HepG2 (cell line): ENCODE measurements around the gene SMIM30. TPM values are rescaled to one million over a fixed set of nuclear protein-coding genes. Genes with fewer than 3 reads are reported as not detected.

Experiments
- ATAC-seq: fragments of 200-7000 bp; cut with Tn5 transposase; 3 replicates; pipeline ENCODE4 v1.9.1; 2020; ENCODE audit warnings: mild to moderate bottlenecking, moderate library complexity
- Bru-seq: library from RNA; stranded (reverse); fragments of 400-500 nt; gene quantifications from one replicate; lab custom pipeline; 2021; lab: Mats Ljungman, UMichigan
- BruChase-seq, 2 experiments: library from RNA; stranded (reverse); fragments of 400-500 nt; gene quantifications; one replicate each; lab custom pipeline; 2021; lab: Mats Ljungman, UMichigan
- BruUV-seq: library from RNA; stranded (reverse); fragments of 400-500 nt; replicated peaks from 2 replicates; lab custom pipeline; 2021; lab: Mats Ljungman, UMichigan
- CTCF ChIA-PET: fragments of 300-600 bp; formaldehyde crosslinking; extraction: SDS; loops from one replicate; lab custom pipeline; 2021; ENCODE audit warnings: low total read pairs, inconsistent platforms, low intra/inter-chr PET ratio; lab: Yijun Ruan, JAX
- POLR2A ChIA-PET: fragments of 350-600 bp; sonication (Branson Sonifier 250); formaldehyde crosslinking; loops from one replicate; lab custom pipeline; 2020; ENCODE audit warnings: antibody characterized with exemption, inconsistent platforms; lab: Yijun Ruan, JAX
- DNase-seq: peaks from one replicate; pipeline ENCODE4 v3.0.0-alpha.2; 2015; ENCODE audit warnings: low spot score
- FAIRE-seq: peaks from 3 replicates; lab custom pipeline; 2011; peaks lifted over from hg19 to GRCh38; lab: Jason Lieb, UNC
- H2AFZ ChIP-seq: one replicate; pipeline ENCODE4 v1.6.1; 2011; ENCODE audit warnings: low read length, inconsistent platforms
- H3K27ac ChIP-seq: fragments of 300-600 bp; 3 replicates; pipeline ENCODE4 v1.8.0; 2011; ENCODE audit warnings: mixed run types, mild to moderate bottlenecking, mixed read lengths, low read length, inconsistent platforms; ENCODE audit not compliant: insufficient read depth; ENCODE audit errors: extremely low read length
- H3K27me3 ChIP-seq, 2 experiments: fragments of 200-600 bp in 1 of 2; 2 replicates in 1 of 2; 3 replicates in 1 of 2; pipeline versions ENCODE4 v1.6.0 to v1.8.0; 2011; ENCODE audit warnings: low read length in 2 of 2, mild to moderate bottlenecking in 2 of 2, moderate library complexity in 2 of 2, inconsistent platforms in 1 of 2; ENCODE audit not compliant: insufficient read depth in 2 of 2, control insufficient read depth in 1 of 2
- H3K36me3 ChIP-seq, 2 experiments: fragments of 200-600 bp in 1 of 2; replicated peaks in 1 of 2; 2 replicates in 1 of 2; 3 replicates in 1 of 2; pipeline versions ENCODE4 v1.5.1 to v1.8.0; 2011; ENCODE audit warnings: low read length in 2 of 2, inconsistent platforms in 1 of 2; ENCODE audit not compliant: insufficient read depth in 2 of 2, control insufficient read depth in 1 of 2
- H3K4me1 ChIP-seq: 2 replicates; pipeline ENCODE4 v1.5.1; 2012; ENCODE audit warnings: low read length, inconsistent platforms; ENCODE audit not compliant: insufficient read depth
- H3K4me2 ChIP-seq: 2 replicates; pipeline ENCODE4 v1.6.0; 2011; ENCODE audit warnings: low read depth, low read length, inconsistent platforms
- H3K4me3 ChIP-seq, 3 experiments: fragments of 200-600 bp in 1 of 3; sonication (generic), shearing (Covaris generic) in 1 of 3; replicated peaks in 1 of 3; 2 replicates each; pipeline ENCODE4 v1.5.1; 2011 to 2016; ENCODE audit warnings: low read length in 3 of 3, inconsistent platforms in 2 of 3, low read depth in 2 of 3, mild to moderate bottlenecking in 2 of 3, control low read depth in 1 of 3, mixed read lengths in 1 of 3; ENCODE audit not compliant: insufficient read depth in 1 of 3
- H3K79me2 ChIP-seq: one replicate; pipeline ENCODE4 v1.6.1; 2011; ENCODE audit warnings: low read length, inconsistent platforms; ENCODE audit not compliant: insufficient read depth
- H3K9ac ChIP-seq: 2 replicates; pipeline ENCODE4 v1.6.0; 2011; ENCODE audit warnings: mild to moderate bottlenecking, low read depth, low read length, inconsistent platforms; ENCODE audit not compliant: insufficient read depth
- H3K9me3 ChIP-seq: 2 replicates; pipeline ENCODE4 v1.5.1; 2012; ENCODE audit warnings: mild to moderate bottlenecking, low read length
- H4K20me1 ChIP-seq: 2 replicates; pipeline ENCODE4 v1.6.0; 2011; ENCODE audit warnings: inconsistent platforms, mild to moderate bottlenecking, low read length, moderate library complexity; ENCODE audit not compliant: insufficient read depth
- DMAP1 ChIP-seq: IDR thresholded peaks from 2 replicates; pipeline ENCODE4 v1.6.1; 2016
- EZH2 ChIP-seq: conservative IDR thresholded peaks from 2 replicates; pipeline ENCODE4 v1.6.1; 2012; ENCODE audit warnings: mild to moderate bottlenecking, low read depth, low read length, moderate library complexity
- KMT2B ChIP-seq: IDR thresholded peaks from 2 replicates; pipeline ENCODE4 v1.6.1; 2016; ENCODE audit warnings: missing genetic modification reagents, missing compliant biosample characterization
- NFRKB ChIP-seq: fragments of 450-650 bp; IDR thresholded peaks from 2 replicates; pipeline ENCODE4 v1.6.1; 2017
- SMARCC2 ChIP-seq: fragments of 450-650 bp; IDR thresholded peaks from 2 replicates; pipeline ENCODE4 v1.6.1; 2017; ENCODE audit warnings: antibody characterized with exemption, mild to moderate bottlenecking
- SMARCE1 ChIP-seq: fragments of 450-650 bp; IDR thresholded peaks from 2 replicates; pipeline ENCODE4 v1.6.1; 2017; ENCODE audit warnings: borderline replicate concordance
- SUZ12 ChIP-seq: fragments of 150-350 bp; IDR thresholded peaks from 2 replicates; pipeline ENCODE4 v1.6.1; 2014; ENCODE audit warnings: low read depth, low read length
- YY1 ChIP-seq: IDR thresholded peaks from 2 replicates; pipeline ENCODE4 v1.6.1; 2011; ENCODE audit warnings: low read length, low read depth, moderate library complexity, mild to moderate bottlenecking; ENCODE audit not compliant: insufficient read depth, insufficient replicate concordance
- ZBTB1 ChIP-seq: sonication (generic); formaldehyde crosslinking; IDR thresholded peaks from 2 replicates; pipeline ENCODE4 v1.4.0; 2020; ENCODE audit warnings: missing genetic modification reagents, borderline replicate concordance
- ZNF549 ChIP-seq: sonication (generic); formaldehyde crosslinking; IDR thresholded peaks from 2 replicates; pipeline ENCODE4 v1.5.0; 2020; ENCODE audit warnings: missing genetic modification reagents
- ZNF572 ChIP-seq: sonication (generic); formaldehyde crosslinking; IDR thresholded peaks from 2 replicates; pipeline ENCODE4 v1.5.1; 2020; ENCODE audit warnings: mild to moderate bottlenecking, missing genetic modification reagents
- ZNF674 ChIP-seq: sonication (generic); formaldehyde crosslinking; IDR thresholded peaks from 2 replicates; pipeline ENCODE4 v1.5.0; 2020; ENCODE audit warnings: low read depth, mild to moderate bottlenecking, missing genetic modification reagents
- WGBS: methylation state at CpG from one replicate; pipeline ENCODE4 v1.1.6; 2017; ENCODE audit warnings: low lambda C conversion rate; 5-methylcytosine and 5-hydroxymethylcytosine counted together
- in situ Hi-C: cut with HindIII; loops from 2 replicates; pipeline ENCODE4 v1.10.0; 2017; ENCODE audit warnings: low pct_unique_long_range_greater_than_20kb; ENCODE audit not compliant: extremely low pct_ligation_motif_present
- intact Hi-C: fragments of 100-400 bp; cut with micrococcal nuclease; formaldehyde crosslinking; loops from one replicate; pipeline ENCODE4 v1.10.0; 2022; ENCODE audit not compliant: unreplicated experiment
- long read RNA-seq, 2 experiments: library from RNA in 1 of 2; library from polyadenylated mRNA in 1 of 2; stranded (forward) in 1 of 2; unstranded in 1 of 2; transcript quantifications; one replicate each; pipeline ENCODE4 v2.0.0, GENCODE V29; 2019 to 2022
- polyA minus RNA-seq, 3 experiments: library from RNA; depleted of rRNA, polyadenylated mRNA; stranded (reverse); fragments of >200 nt; gene quantifications; 2 replicates each; pipeline ENCODE4 v1.2.3, GENCODE V29; 2011; ENCODE audit warnings: low replicate concordance in 1 of 3
- polyA plus RNA-seq, 8 experiments: library from polyadenylated mRNA; depleted of rRNA in 3 of 8; stranded (reverse) in 7 of 8; unstranded in 1 of 8; fragments of >200 nt; fragmentation: Illumina TruSeq in 4 of 8; extraction: Trizol in 4 of 8; gene quantifications; 2 replicates each; pipeline versions ENCODE4 v1.2.1 to v1.2.3, GENCODE V29; 2011 to 2016; ENCODE audit warnings: low read depth in 4 of 8, missing spikeins in 1 of 8, mixed read lengths in 1 of 8; ENCODE audit not compliant: insufficient read depth in 1 of 8
- total RNA-seq, 5 experiments: library from RNA; depleted of rRNA; stranded (reverse); fragments of >200 nt; fragmentation: Illumina TruSeq; extraction: Trizol; gene quantifications; 2 replicates each; pipeline ENCODE4 v1.2.3, GENCODE V29; 2016; ENCODE audit warnings: low read depth in 1 of 5
- TF ChIP-seq, protein P1 (sequence below): sonication (generic); formaldehyde crosslinking; IDR thresholded peaks from 2 replicates; pipeline ENCODE4 v1.5.0; 2020; ENCODE audit warnings: missing genetic modification reagents
- TF ChIP-seq, protein P2 (sequence below): sonication (generic); formaldehyde crosslinking; IDR thresholded peaks from 2 replicates; pipeline ENCODE4 v1.8.1; 2023; ENCODE audit warnings: missing genetic modification reagents, mild to moderate bottlenecking, borderline replicate concordance

Gene SMIM30
- total RNA-seq (2016; rRNA removed; fragmentation: Illumina TruSeq; extraction: Trizol) (23.5 and 32.1 TPM in 2 replicates), polyA plus RNA-seq (2011; rRNA removed) (21.2 and 25.2 TPM in 2 replicates), polyA minus RNA-seq (2011; rRNA and poly(A)+ RNA removed; ENCODE audit: low replicate concordance) (7.0 and 18.3 TPM in 2 replicates), Bru-seq, nascent RNA (percentile 87 among the genes with signal in this experiment), BruChase-seq, experiment 1, labeled RNA remaining after a 6-hour chase (percentile 92 among the genes with signal in this experiment), BruChase-seq, experiment 2, labeled RNA remaining after a 2-hour chase (percentile 82 among the genes with signal in this experiment)
- total RNA-seq (2016; cell fraction: cytosol; rRNA removed; fragmentation: Illumina TruSeq; extraction: Trizol; ENCODE audit: low read depth), result 13.3 and 17.7 TPM in 2 replicates
- total RNA-seq (2016; cell fraction: insoluble cytoplasmic fraction; rRNA removed; fragmentation: Illumina TruSeq; extraction: Trizol), result 25.0 and 34.1 TPM in 2 replicates
- 23.7 and 28.3 TPM in 2 replicates for total RNA-seq (2016; cell fraction: membrane; rRNA removed; fragmentation: Illumina TruSeq; extraction: Trizol)
- total RNA-seq (2016; cell fraction: nucleus; rRNA removed; fragmentation: Illumina TruSeq; extraction: Trizol), result 12.7 and 13.1 TPM in 2 replicates
- 12.7 and 19.2 TPM in 2 replicates for polyA plus RNA-seq (2011; cell fraction: cytosol; rRNA removed)
- 3.9 and 5.7 TPM in 2 replicates for polyA plus RNA-seq (2011; cell fraction: nucleus; rRNA removed)
- 19.2 and 26.7 TPM in 2 replicates for polyA plus RNA-seq (2012)
- 14.0 and 24.2 TPM in 2 replicates for polyA plus RNA-seq (2016; cell fraction: cytosol; fragmentation: Illumina TruSeq; extraction: Trizol; ENCODE audit: low read depth)
- polyA plus RNA-seq (2016; cell fraction: insoluble cytoplasmic fraction; fragmentation: Illumina TruSeq; extraction: Trizol; ENCODE audit: low read depth), result 39.7 and 40.7 TPM in 2 replicates
- 26.7 and 33.9 TPM in 2 replicates for polyA plus RNA-seq (2016; cell fraction: membrane; fragmentation: Illumina TruSeq; extraction: Trizol; ENCODE audit: low read depth)
- polyA plus RNA-seq (2016; cell fraction: nucleus; fragmentation: Illumina TruSeq; extraction: Trizol; ENCODE audit: insufficient read depth, low read depth), result 26.5 and 27.5 TPM in 2 replicates
- 5.3 and 7.0 TPM in 2 replicates for polyA minus RNA-seq (2011; cell fraction: cytosol; rRNA and poly(A)+ RNA removed)
- 4.4 and 8.2 TPM in 2 replicates for polyA minus RNA-seq (2011; cell fraction: nucleus; rRNA and poly(A)+ RNA removed)
- long read RNA-seq, experiment 1, transcript SMIM30-201 (3 exons, 1,070 nt), result major isoform, 14 of 15 reads
- long read RNA-seq, experiment 1, partial matches to known transcripts, result 0 of 15 reads
- long read RNA-seq, experiment 1, other reads (novel, unspliced or antisense), result 0 of 15 reads
- long read RNA-seq, experiment 2, transcript SMIM30-202 (2 exons, 818 nt), result major isoform, 19 of 33 reads
- long read RNA-seq, experiment 2, partial matches to known transcripts, result 11 of 33 reads
- long read RNA-seq, experiment 2, other reads (novel, unspliced or antisense), result 0 of 33 reads

GRCh38 chr7:113118074-113118959 lies at the start of gene SMIM30:
Gene SMIM30, minus strand, starts transcription at chr7:113118554. Its CDS starts 976 bp downstream, at chr7:113117578.
- intact Hi-C loops, result loop anchor here (10.0 kb wide), 2 partner anchors 184 to 564 kb away; a partner anchor contains a TSS
- FAIRE-seq (peak; percentile 78), ATAC-seq (peak; percentile 100), DNase-seq (peak; percentile 80)
- H3K4me1 ChIP-seq, result peaks cover 15% of the 10 kb centered on the region
- POLR2A ChIA-PET, result interaction anchor here (0.6 kb wide), 1 partner anchor 529 kb away, joined by 3 read pairs; no protein-coding TSS in a partner anchor
- no peaks in the 10 kb centered on the region for H3K36me3 ChIP-seq
- H2AFZ ChIP-seq, result peak within 1 kb of the TSS; percentile 79
- TSS peak; percentile 84 for BruUV-seq
- H3K9me3 ChIP-seq, result no peaks in the 10 kb centered on the region
- H3K27ac ChIP-seq, result no peak within 1 kb of the TSS
- 3% methylated on average over 35 of the region's 35 CpGs for WGBS
- H3K4me3 ChIP-seq, result peak within 1 kb of the TSS; percentile 73 to 82 (median 75)
- no peaks in the 10 kb centered on the region for H4K20me1 ChIP-seq
- peak within 1 kb of the TSS; percentile 78 for H3K4me2 ChIP-seq
- no peaks in the 10 kb centered on the region for H3K79me2 ChIP-seq
- in situ Hi-C loops, result no loop called here
- CTCF ChIA-PET, result no interaction called here
- no peaks in the 10 kb centered on the region; a peak in 1 of 5 replicates for H3K27me3 ChIP-seq
- peak within 1 kb of the TSS; percentile 68 for H3K9ac ChIP-seq
- TF ChIP-seq DMAP1 (0 out of 2 replicates have a peak, but pooled peaks have one; percentile 42), EZH2 (no peak), KMT2B (peak; percentile 69; the same call in 1 of the 2 replicates), YY1 (peak; percentile 95), ZNF674 (no peak), ZNF572 (CRISPR knock-in tag) (no peak), SUZ12 (peak; percentile 57; the same call in 1 of the 2 replicates), ZBTB1 (CRISPR knock-in tag) (no peak), ZNF549 (no peak), NFRKB (no peak), SMARCE1 (no peak), SMARCC2 (no peak)
- TF ChIP-seq, protein P1, sequence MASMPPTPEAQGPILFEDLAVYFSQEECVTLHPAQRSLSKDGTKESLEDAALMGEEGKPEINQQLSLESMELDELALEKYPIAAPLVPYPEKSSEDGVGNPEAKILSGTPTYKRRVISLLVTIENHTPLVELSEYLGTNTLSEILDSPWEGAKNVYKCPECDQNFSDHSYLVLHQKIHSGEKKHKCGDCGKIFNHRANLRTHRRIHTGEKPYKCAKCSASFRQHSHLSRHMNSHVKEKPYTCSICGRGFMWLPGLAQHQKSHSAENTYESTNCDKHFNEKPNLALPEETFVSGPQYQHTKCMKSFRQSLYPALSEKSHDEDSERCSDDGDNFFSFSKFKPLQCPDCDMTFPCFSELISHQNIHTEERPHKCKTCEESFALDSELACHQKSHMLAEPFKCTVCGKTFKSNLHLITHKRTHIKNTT (CRISPR knock-in tag), result no peak
- TF ChIP-seq, protein P2, sequence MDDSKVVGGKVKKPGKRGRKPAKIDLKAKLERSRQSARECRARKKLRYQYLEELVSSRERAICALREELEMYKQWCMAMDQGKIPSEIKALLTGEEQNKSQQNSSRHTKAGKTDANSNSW, result no peak
